Activated CD4-positive, CD25-positive, alpha-beta regulatory T cell treated with anti-CD3 and anti-CD28 coated beads, Interleukin-2, amount 50 U/mL, for 72 hours (primary cell): ENCODE data around the gene HDAC2.

ENCODE experiments used
- DNase-seq: peaks from one replicate; pipeline ENCODE4 v3.0.0; 2021

Gene HDAC2

GRCh38 chr6:113907102-113907815, 63.7 kb downstream of the HDAC2 start:
- no peak for DNase-seq

- no peak for DNase-seq
Measured at GRCh38 chr6:113903666-113904330, 67.2 kb downstream of the HDAC2 start.

- DNase-seq: no peak
Measured at GRCh38 chr6:113901482-113901881, 69.5 kb downstream of the HDAC2 start.

- no peak for DNase-seq
Measured at GRCh38 chr6:113894712-113895674, 76.0 kb downstream of the HDAC2 start.

- no peak for DNase-seq
Measured at GRCh38 chr6:113893866-113894265, 77.1 kb downstream of the HDAC2 start.

- DNase-seq: no peak
Measured at GRCh38 chr6:113893451-113893850, 77.5 kb downstream of the HDAC2 start.

GRCh38 chr6:113888956-113889630, 81.9 kb downstream of the HDAC2 start:
- DNase-seq: no peak

- no peak for DNase-seq
Measured at GRCh38 chr6:113888493-113888892, 82.5 kb downstream of the HDAC2 start.

GRCh38 chr6:113886512-113886911, 84.4 kb downstream of the HDAC2 start:
- DNase-seq: no peak

GRCh38 chr6:113884011-113884410, 86.9 kb downstream of the HDAC2 start:
- no peak for DNase-seq
